ENCODE measurements around the gene HMGCL.

GRCh38 chr1:23825076-23825761, at the start of gene HMGCL:
- TF ChIP-seq CTCF (IDR thresholded peaks at IDR 0.05; ENCODE audit: low read length) (no peak), EZH2 (IDR thresholded peaks at IDR 0.05; ENCODE audit: borderline replicate concordance, low read length) (no peak)
